HG02938 (cell line): ENCODE measurements around the gene ACKR1.

Experiments
- ATAC-seq: cut with Tn5 transposase; IDR thresholded peaks from one replicate; pipeline ENCODE4 v1.9.1; 2021; ENCODE audit warnings: mild to moderate bottlenecking, moderate library complexity; ENCODE audit not compliant: unreplicated experiment

The ACKR1 gene, protein sequence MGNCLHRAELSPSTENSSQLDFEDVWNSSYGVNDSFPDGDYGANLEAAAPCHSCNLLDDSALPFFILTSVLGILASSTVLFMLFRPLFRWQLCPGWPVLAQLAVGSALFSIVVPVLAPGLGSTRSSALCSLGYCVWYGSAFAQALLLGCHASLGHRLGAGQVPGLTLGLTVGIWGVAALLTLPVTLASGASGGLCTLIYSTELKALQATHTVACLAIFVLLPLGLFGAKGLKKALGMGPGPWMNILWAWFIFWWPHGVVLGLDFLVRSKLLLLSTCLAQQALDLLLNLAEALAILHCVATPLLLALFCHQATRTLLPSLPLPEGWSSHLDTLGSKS

GRCh38 chr1:159204161-159205141 lies at the start of gene ACKR1:
Gene ACKR1, plus strand, starts transcription at chr1:159204875. Its CDS starts 85 bp downstream, at chr1:159204960.
- ATAC-seq = no peak

DNA sequence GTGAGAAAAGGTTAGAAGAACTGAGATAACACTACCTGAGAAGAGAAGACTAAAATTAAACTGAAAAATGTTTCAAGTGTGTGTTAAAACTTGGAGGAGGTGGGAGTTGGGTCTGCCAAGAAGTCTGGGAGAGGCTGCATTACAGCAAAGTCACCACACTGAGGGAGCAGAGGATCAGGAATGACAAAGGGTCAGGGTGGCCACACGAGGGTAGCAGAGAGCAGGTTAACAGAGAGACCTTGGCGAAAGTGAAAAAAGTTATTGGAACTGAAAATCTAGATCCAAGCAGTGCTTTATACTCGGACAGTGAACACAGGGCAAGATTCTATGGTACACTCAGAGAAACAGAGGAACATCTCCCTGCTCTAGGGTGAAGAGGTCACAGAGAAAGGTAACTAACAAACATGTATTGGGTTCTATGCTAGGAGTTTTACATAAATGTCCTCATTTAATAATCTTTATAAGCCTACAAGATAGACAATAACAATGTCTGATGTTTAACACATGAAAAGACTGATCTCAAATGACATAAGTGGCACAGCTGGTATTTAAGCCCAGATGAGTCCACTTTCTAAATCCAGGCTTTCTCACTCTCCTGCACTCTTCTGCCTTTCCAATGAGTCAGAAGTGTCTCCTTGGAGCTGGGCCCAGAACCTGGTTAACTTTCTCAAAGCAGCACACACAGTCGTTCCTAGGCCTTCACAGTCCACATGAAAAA lies 43.5 kb upstream of the ACKR1 start:
- peak; percentile 96 for ATAC-seq

GRCh38 chr1:159161719-159162026 lies 43.0 kb upstream of the ACKR1 start:
- no peak for ATAC-seq

GRCh38 chr1:159162516-159163265 lies 42.0 kb upstream of the ACKR1 start:
- ATAC-seq = no peak

DNA sequence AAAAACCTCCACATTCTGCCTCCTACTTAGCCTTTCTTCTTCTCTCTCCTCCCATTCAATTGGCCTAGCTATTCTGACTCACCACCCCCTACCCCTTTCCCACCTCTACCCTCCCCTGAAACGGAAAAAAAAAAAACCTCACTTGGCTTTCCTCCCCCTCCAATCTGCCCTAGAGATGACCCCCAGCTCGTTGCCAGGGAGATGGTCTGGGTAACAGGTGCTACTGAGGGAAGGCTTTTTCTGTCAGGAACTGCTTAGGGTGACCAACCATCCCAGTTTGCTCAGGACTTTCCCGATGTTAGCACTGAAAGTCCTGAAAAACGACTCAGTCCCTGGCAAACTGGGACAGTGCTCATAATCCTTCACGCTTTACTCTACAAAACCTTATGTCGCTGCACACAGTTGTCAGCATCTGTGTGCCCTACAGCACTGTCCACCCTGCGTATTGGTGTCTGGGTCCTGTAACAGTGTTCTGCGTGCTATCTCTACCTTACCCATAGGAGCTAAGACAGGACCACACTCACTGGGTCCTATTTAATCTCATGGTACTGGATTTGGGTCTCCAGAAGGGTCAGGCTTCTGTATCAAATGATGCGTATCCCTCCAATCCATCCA lies 41.0 kb upstream of the ACKR1 start:
- no peak for ATAC-seq

GRCh38 chr1:159168043-159168442 lies 36.6 kb upstream of the ACKR1 start:
- no peak for ATAC-seq

DNA sequence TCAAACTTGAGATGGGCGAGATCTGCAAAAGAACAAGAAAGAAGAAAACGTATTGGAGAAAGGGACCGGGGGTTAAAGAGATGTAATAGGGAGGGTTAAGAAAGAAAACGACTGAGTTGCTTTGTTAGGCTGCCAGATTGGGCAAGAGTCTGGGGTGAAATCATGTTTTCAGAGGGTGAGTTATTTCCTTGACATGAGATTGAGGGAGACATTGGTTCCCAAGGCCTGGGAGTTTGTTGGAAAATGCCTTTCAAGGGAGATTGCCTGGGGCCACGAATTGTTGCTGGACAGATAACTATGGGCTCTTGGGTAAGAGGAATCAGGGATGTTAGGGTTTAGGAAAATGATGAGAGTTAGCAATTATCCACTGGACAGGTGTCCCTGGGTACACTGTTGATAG lies 34.0 kb upstream of the ACKR1 start:
- no peak for ATAC-seq

GRCh38 chr1:159171254-159171687 lies 33.4 kb upstream of the ACKR1 start, which contains the start of gene CADM3:
Gene CADM3, plus strand, starts transcription at chr1:159171615. Its CDS starts 151 bp downstream, at chr1:159171766.
- no peak for ATAC-seq

- no peak for ATAC-seq
Observed at GRCh38 chr1:159171688-159172501, 32.8 kb upstream of the ACKR1 start.

DNA sequence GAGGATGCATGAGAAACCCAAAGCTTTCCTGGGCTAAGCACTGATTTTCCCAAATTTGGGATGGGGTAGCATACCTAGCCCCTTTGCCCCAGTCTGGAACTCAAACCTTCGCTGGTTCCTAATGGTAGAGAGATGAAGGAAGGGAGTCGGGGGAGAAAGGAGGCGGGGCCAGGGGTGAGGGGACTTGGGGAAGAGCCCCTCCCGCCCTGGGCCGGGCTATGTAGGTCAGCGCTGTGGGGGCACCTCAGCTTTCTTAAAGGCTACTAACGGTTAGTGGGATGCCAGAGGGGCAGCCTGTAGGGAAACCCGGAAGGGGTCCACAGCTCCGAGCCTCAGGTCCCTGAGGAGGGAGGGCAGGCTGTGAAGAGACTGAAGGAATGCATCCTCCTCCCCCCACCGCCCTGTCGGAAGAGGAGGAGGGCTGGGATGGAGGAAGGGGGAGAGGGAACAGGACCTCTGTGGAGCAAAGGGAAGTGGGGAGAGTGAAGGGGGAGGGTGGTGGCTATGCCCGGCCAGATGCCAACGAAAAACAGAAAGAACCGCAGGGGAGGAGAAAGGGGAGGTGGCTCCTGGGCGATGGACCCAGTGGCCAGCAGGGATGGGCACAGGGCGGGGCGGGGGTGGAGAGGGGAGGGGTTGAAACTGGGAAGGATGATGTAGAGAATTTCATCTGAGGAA lies 31.9 kb upstream of the ACKR1 start:
- ATAC-seq = no peak

GRCh38 chr1:159173320-159173719 lies 31.4 kb upstream of the ACKR1 start:
- ATAC-seq = no peak

DNA sequence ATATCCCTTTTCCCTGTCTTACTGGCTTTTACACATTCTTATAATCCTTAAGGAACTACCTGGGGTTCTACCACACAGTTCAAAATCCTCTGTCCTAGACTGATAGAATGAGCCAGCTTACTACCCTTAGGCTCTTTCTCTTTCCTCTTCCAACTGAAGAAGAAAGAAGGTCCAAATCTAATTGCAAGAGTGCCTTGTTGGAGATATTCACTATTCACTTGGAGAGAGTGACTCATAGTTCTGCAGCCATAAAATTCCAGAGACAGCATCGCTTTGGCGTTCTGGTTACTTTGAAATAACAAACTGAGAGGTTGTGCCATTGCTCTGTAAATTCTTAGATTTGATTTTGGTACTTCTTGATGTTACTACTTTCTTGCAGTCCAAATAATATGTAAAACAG lies 29.1 kb upstream of the ACKR1 start:
- ATAC-seq = no peak

DNA sequence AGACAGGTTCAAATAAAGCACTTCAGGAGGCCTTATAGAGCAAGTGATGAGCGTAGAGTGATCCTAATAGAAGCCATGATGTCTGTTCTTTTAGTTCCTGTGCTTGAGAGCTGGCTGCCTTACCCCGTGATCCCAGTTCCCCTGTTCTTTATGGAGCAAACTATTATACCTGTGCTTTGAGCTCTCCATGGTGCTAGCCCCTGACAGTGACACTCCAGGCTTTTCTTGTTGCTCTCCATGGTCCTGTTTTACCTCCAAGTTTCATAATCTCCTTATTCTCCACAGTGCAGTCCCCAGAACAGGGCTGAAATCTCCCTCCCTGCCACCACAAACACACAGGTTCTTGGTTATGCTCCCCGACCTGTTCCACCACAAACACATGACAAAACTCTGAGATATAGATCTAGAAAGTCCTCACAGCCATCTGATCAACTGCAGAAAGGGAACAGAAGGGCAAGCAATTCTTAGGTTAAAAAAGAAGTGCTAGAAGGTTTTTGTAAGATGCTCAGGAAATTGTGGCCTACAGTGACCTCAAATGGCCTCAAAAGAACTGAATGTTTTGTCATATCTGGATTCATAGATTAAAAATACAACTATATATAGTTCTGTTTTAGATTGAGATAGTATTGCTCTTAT lies 27.3 kb upstream of the ACKR1 start:
- no peak for ATAC-seq

- ATAC-seq = no peak
Observed at GRCh38 chr1:159179906-159180305, 24.8 kb upstream of the ACKR1 start.

- no peak for ATAC-seq
Observed at GRCh38 chr1:159180516-159180915, 24.2 kb upstream of the ACKR1 start.

GRCh38 chr1:159181328-159182024 lies 23.2 kb upstream of the ACKR1 start:
- no peak for ATAC-seq

DNA sequence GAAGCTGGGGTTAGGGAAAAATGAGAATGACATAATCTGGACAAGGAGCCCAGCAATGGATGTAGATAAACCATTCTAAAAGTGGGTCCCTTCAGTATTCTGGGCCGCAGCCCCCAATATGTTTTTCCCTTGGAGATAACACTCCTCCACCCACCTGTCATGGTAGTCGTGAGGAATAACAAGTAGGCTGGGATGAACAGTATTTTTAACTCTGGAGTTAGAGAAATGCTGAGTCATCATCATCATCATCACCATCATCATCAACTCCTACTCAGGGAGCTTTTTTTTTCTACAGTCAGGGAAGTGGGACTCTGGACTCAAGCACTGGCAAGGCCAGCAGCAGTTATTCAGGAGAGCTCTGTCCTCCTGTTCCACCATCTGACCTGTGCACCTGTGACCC lies 20.5 kb upstream of the ACKR1 start:
- no peak for ATAC-seq

DNA sequence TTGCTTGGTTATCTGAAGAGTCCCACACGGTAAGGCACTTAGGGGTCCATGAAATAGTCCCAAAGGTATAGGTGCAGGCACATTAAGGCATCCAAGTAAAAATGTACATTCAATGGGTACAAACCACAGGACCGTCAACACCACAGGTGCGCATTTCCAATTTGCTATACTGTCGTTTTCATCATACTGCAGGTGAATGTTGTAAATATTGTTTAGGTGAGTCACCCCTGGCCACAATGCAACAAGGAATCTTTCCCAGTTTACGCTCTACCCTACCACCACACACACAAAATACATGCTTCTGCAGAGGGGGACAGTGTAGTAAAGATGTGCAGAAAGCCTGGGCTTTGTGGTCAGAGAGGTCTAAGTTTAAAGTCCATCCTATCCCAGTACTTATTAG lies 19.6 kb upstream of the ACKR1 start:
- ATAC-seq = no peak
